ENCODE data around the gene TMEFF2.

GRCh38 chr2:191946471-191947182, 248.1 kb downstream of the TMEFF2 start:
- no peak for TF ChIP-seq CTCF (IDR thresholded peaks at IDR 0.05)
- TF ChIP-seq POLR2AphosphoS5 (IDR thresholded peaks at IDR 0.05): no peak
- no peak for TF ChIP-seq POLR2A (IDR thresholded peaks at IDR 0.05)

Data from prostate gland (tissue), 2 donors.